ENCODE measurements around the gene HERPUD1. TPM values are rescaled to one million over a fixed set of nuclear protein-coding genes. Genes with fewer than 3 reads are reported as not detected.

HERPUD1 gene
- total RNA-seq, 1 experiment from 2014 or later = 296 TPM

DNA sequence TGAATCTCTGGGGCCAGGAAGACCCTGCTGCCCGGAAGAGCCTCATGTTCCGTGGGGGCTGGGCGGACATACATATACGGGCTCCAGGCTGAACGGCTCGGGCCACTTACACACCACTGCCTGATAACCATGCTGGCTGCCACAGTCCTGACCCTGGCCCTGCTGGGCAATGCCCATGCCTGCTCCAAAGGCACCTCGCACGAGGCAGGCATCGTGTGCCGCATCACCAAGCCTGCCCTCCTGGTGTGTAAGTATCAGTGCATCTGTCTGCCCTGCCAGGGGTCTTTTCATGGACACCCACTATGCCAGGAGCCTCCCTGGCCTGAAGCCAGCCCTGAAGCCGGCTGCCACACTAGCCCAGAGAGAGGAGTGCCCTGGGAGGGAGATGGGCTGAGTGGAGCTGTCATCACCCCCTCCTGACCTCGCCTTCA lies 29.9 kb downstream of the HERPUD1 start, which contains the start of gene CETP:
TSS of gene CETP (plus strand) at position 100 of the 431 bp plus-strand sequence. CDS start at position 130, 30 bp downstream.
- no peaks in the 10 kb centered on the region for H3K36me3 ChIP-seq (ENCODE audit: control insufficient read depth, insufficient read depth, low read length)
- peaks cover 11% of the 10 kb centered on the region for H3K4me1 Mint-ChIP-seq (ENCODE audit: low read depth, unreplicated experiment)
- no peaks in the 10 kb centered on the region for H3K9me3 Mint-ChIP-seq (ENCODE audit: unreplicated experiment)
- H3K4me1 ChIP-seq = 0 out of 2 replicates have a peak, but pooled peaks cover 3% of the 10 kb centered on the region
- no peak within 1 kb of the TSS for H3K4me3 Mint-ChIP-seq (ENCODE audit: unreplicated experiment)
- H3K27me3 ChIP-seq (replicated peaks; ENCODE audit: control insufficient read depth, insufficient read depth, low read length) = no peaks in the 10 kb centered on the region
- H3K27me3 Mint-ChIP-seq (ENCODE audit: insufficient read depth, unreplicated experiment) = no peaks in the 10 kb centered on the region
- H3K27ac Mint-ChIP-seq (ENCODE audit: unreplicated experiment) = no peak within 1 kb of the TSS
- H3K4me3 ChIP-seq (ENCODE audit: low read depth, low read length) = no peak within 1 kb of the TSS
- no peaks in the 10 kb centered on the region for H3K9me3 ChIP-seq
- TF ChIP-seq, protein P1, sequence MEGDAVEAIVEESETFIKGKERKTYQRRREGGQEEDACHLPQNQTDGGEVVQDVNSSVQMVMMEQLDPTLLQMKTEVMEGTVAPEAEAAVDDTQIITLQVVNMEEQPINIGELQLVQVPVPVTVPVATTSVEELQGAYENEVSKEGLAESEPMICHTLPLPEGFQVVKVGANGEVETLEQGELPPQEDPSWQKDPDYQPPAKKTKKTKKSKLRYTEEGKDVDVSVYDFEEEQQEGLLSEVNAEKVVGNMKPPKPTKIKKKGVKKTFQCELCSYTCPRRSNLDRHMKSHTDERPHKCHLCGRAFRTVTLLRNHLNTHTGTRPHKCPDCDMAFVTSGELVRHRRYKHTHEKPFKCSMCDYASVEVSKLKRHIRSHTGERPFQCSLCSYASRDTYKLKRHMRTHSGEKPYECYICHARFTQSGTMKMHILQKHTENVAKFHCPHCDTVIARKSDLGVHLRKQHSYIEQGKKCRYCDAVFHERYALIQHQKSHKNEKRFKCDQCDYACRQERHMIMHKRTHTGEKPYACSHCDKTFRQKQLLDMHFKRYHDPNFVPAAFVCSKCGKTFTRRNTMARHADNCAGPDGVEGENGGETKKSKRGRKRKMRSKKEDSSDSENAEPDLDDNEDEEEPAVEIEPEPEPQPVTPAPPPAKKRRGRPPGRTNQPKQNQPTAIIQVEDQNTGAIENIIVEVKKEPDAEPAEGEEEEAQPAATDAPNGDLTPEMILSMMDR (IDR thresholded peaks at IDR 0.05; ENCODE audit: insufficient read depth in 1 of 2, low read depth in 1 of 2, low read length in 1 of 2, severe bottlenecking in 1 of 2, unreplicated experiment in 1 of 2) = no peak
- DNase-seq = no peak
- ChIA-PET POLR2A (no interaction called here), CTCF (interaction anchor here (0.6 kb wide), 1 partner anchor 158 kb away, joined by 4 read pairs; no protein-coding TSS in a partner anchor)
- intact Hi-C loops (cut with micrococcal nuclease; ENCODE audit: unreplicated experiment) = loop anchor here (5.0 kb wide), 1 partner anchor 205 kb away; no protein-coding TSS in a partner anchor
- no TSS peak for BruUV-seq (replicated peaks)
- no peaks in the 10 kb centered on the region for H3K36me3 Mint-ChIP-seq (ENCODE audit: insufficient read depth, unreplicated experiment)

GRCh38 chr16:56964243-56965148 lies 32.6 kb downstream of the HERPUD1 start:
- H3K36me3 Mint-ChIP-seq (ENCODE audit: insufficient read depth, unreplicated experiment) = no peaks in the 10 kb centered on the region
- BruUV-seq (replicated peaks) = no TSS peak
- POLR2A ChIA-PET = no interaction called here

More at GRCh38 chr16:56964243-56965148, 32.6 kb downstream of the HERPUD1 start:
- H3K4me3 Mint-ChIP-seq (ENCODE audit: unreplicated experiment) = no peak overlapping the region
- H3K4me1 Mint-ChIP-seq (ENCODE audit: low read depth, unreplicated experiment) = peaks cover 23% of the 10 kb centered on the region
- TF ChIP-seq, protein P1 (IDR thresholded peaks at IDR 0.05; ENCODE audit: insufficient read depth in 1 of 2, low read depth in 1 of 2, low read length in 1 of 2, severe bottlenecking in 1 of 2, unreplicated experiment in 1 of 2) = peak; percentile 31 to 72
- H3K9me3 Mint-ChIP-seq (ENCODE audit: unreplicated experiment) = peaks cover 9% of the 10 kb centered on the region
- H3K27ac Mint-ChIP-seq (ENCODE audit: unreplicated experiment) = no peak overlapping the region
- no peaks in the 10 kb centered on the region for H3K36me3 ChIP-seq (ENCODE audit: control insufficient read depth, insufficient read depth, low read length)
- peaks cover 10% of the 10 kb centered on the region; the same call in 1 of the 2 replicates for H3K4me1 ChIP-seq
- intact Hi-C loops (cut with micrococcal nuclease; ENCODE audit: unreplicated experiment) = loop anchor here (5.0 kb wide), 1 partner anchor 203 kb away; no protein-coding TSS in a partner anchor
- H3K4me3 ChIP-seq (ENCODE audit: low read depth, low read length) = no peak overlapping the region
- no peaks in the 10 kb centered on the region for H3K27me3 ChIP-seq (replicated peaks; ENCODE audit: control insufficient read depth, insufficient read depth, low read length)
- no peaks in the 10 kb centered on the region for H3K9me3 ChIP-seq
- H3K27me3 Mint-ChIP-seq (ENCODE audit: insufficient read depth, unreplicated experiment) = no peaks in the 10 kb centered on the region
- CTCF ChIA-PET = interaction anchor here (0.6 to 1.0 kb wide), 3 partner anchors 11 to 50 kb away, joined by 3 read pairs; no protein-coding TSS in a partner anchor
- peak in 1 of 2 experiments; percentile 62 for DNase-seq

Measured in Caco-2 (cell line).